ENCODE measurements around the gene FAM114A2.

The FAM114A2 gene

DNA sequence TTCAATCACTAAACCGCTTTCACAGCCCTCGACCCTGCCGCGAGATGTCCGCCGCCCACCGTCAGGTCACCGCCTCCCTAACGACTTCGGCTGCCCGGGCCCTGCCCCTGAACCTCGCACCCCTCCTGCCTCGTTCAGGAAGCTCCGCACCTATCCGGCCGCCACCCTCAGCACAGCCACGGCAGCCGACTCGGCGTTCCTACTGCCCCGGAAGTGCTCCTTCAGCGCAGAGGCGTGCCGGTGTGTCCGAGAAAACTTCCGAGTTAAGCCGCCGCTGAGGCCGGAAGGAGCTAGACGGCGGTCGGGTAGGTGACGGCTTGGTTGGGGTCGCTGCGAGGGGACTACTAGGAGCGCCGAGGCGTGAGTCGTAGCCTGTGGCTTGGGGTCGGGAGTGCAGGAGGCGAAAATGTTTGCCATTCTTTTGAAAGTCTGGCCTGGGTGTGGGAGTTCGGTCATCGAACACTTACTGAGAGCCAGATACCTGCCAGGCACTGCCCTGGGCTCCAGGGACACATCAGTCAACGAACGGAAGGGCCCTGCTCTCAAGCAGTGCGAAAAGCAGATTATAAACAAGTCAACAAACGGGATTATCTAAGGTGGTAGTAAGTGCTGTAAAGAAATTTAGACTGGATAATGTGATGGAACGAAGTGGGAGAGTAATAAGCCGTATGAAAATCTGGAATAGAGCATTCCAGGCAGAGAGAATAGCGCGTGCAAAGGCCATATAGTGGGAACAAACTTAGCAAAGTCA is at the start of gene FAM114A2, which contains the start of gene MFAP3:
Gene FAM114A2 (minus strand): TSS at position 204 of the 751 bp plus-strand sequence. CDS start 3,957 bp downstream, outside the sequence.
Gene MFAP3 (plus strand): TSS at position 261 of the 751 bp plus-strand sequence. CDS start 10,756 bp downstream, outside the sequence.
- Histone ChIP-seq H3K4me3 (ENCODE audit: low read depth, low read length) (peak within 1 kb of the TSS; percentile 55), H3K36me3 (ENCODE audit: control insufficient read depth in 2 of 2, insufficient read depth in 1 of 2, low read length in 2 of 2) (peaks cover 0 to 9% of the 10 kb centered on the region in 2 experiments; a peak in 1 of 3 replicates), H3K9me3 (ENCODE audit: control insufficient read depth, insufficient read depth, low read depth, low read length) (no peaks in the 10 kb centered on the region), H3K4me1 (ENCODE audit: control insufficient read depth, insufficient read depth, low read length) (peaks cover 7% of the 10 kb centered on the region), H3K27ac (ENCODE audit: extremely low read depth, low read depth, low read length) (peak within 1 kb of the TSS; percentile 65)
- POLR2A ChIA-PET = interaction anchor here (0.7 to 1.7 kb wide), 14 partner anchors 9 to 949 kb away, joined by 3 to 16 read pairs (median 4); partner anchors contain the start of gene GALNT10
- CTCF ChIA-PET = interaction anchor here (0.6 to 1.2 kb wide), 3 partner anchors 10 to 49 kb away, joined by 3 read pairs; no protein-coding TSS in a partner anchor
- TF ChIP-seq ZNF501 (tag by site-specific recombination; IDR thresholded peaks at IDR 0.05) (peak; percentile 98), ZNF629 (tag by site-specific recombination; IDR thresholded peaks at IDR 0.05) (peak; percentile 79), ZNF76 (tag by site-specific recombination; IDR thresholded peaks at IDR 0.05; ENCODE audit: borderline replicate concordance, low read depth) (no peak; the same call in 1 of the 2 replicates), ZNF785 (tag by site-specific recombination; IDR thresholded peaks at IDR 0.05) (no peak), ZNF707 (tag by site-specific recombination; IDR thresholded peaks at IDR 0.05) (no peak), ZNF600 (tag by site-specific recombination; IDR thresholded peaks at IDR 0.05) (peak; percentile 98), PRDM1 (tag by site-specific recombination; IDR thresholded peaks at IDR 0.05) (no peak), ZNF10 (tag by site-specific recombination; IDR thresholded peaks at IDR 0.05) (peak; percentile 21; the same call in 1 of the 2 replicates), ZBTB17 (tag by site-specific recombination; IDR thresholded peaks at IDR 0.05) (peak; percentile 100), ZIC2 (tag by site-specific recombination; IDR thresholded peaks at IDR 0.05) (no peak), ZNF174 (tag by site-specific recombination; IDR thresholded peaks at IDR 0.05) (no peak), KLF9 (tag by site-specific recombination; IDR thresholded peaks at IDR 0.05; ENCODE audit: low read depth) (peak; percentile 93), ZNF221 (tag by site-specific recombination; IDR thresholded peaks at IDR 0.05; ENCODE audit: borderline replicate concordance) (no peak), ZNF843 (tag by site-specific recombination; IDR thresholded peaks at IDR 0.05) (peak; percentile 61), HOXA7 (CRISPR knock-in tag; IDR thresholded peaks at IDR 0.05; ENCODE audit: borderline replicate concordance) (no peak)
- TF ChIP-seq, protein P1, sequence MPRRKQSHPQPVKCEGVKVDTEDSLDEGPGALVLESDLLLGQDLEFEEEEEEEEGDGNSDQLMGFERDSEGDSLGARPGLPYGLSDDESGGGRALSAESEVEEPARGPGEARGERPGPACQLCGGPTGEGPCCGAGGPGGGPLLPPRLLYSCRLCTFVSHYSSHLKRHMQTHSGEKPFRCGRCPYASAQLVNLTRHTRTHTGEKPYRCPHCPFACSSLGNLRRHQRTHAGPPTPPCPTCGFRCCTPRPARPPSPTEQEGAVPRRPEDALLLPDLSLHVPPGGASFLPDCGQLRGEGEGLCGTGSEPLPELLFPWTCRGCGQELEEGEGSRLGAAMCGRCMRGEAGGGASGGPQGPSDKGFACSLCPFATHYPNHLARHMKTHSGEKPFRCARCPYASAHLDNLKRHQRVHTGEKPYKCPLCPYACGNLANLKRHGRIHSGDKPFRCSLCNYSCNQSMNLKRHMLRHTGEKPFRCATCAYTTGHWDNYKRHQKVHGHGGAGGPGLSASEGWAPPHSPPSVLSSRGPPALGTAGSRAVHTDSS (tag by site-specific recombination; IDR thresholded peaks at IDR 0.05) = no peak
- TF ChIP-seq, protein P2, sequence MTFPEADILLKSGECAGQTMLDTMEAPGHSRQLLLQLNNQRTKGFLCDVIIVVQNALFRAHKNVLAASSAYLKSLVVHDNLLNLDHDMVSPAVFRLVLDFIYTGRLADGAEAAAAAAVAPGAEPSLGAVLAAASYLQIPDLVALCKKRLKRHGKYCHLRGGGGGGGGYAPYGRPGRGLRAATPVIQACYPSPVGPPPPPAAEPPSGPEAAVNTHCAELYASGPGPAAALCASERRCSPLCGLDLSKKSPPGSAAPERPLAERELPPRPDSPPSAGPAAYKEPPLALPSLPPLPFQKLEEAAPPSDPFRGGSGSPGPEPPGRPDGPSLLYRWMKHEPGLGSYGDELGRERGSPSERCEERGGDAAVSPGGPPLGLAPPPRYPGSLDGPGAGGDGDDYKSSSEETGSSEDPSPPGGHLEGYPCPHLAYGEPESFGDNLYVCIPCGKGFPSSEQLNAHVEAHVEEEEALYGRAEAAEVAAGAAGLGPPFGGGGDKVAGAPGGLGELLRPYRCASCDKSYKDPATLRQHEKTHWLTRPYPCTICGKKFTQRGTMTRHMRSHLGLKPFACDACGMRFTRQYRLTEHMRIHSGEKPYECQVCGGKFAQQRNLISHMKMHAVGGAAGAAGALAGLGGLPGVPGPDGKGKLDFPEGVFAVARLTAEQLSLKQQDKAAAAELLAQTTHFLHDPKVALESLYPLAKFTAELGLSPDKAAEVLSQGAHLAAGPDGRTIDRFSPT (tag by site-specific recombination; IDR thresholded peaks at IDR 0.05) = no peak
- TF ChIP-seq, protein P3, sequence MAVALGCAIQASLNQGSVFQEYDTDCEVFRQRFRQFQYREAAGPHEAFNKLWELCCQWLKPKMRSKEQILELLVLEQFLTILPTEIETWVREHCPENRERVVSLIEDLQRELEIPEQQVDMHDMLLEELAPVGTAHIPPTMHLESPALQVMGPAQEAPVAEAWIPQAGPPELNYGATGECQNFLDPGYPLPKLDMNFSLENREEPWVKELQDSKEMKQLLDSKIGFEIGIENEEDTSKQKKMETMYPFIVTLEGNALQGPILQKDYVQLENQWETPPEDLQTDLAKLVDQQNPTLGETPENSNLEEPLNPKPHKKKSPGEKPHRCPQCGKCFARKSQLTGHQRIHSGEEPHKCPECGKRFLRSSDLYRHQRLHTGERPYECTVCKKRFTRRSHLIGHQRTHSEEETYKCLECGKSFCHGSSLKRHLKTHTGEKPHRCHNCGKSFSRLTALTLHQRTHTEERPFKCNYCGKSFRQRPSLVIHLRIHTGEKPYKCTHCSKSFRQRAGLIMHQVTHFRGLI (tag by site-specific recombination; IDR thresholded peaks at IDR 0.05) = no peak
- TF ChIP-seq, protein P4, sequence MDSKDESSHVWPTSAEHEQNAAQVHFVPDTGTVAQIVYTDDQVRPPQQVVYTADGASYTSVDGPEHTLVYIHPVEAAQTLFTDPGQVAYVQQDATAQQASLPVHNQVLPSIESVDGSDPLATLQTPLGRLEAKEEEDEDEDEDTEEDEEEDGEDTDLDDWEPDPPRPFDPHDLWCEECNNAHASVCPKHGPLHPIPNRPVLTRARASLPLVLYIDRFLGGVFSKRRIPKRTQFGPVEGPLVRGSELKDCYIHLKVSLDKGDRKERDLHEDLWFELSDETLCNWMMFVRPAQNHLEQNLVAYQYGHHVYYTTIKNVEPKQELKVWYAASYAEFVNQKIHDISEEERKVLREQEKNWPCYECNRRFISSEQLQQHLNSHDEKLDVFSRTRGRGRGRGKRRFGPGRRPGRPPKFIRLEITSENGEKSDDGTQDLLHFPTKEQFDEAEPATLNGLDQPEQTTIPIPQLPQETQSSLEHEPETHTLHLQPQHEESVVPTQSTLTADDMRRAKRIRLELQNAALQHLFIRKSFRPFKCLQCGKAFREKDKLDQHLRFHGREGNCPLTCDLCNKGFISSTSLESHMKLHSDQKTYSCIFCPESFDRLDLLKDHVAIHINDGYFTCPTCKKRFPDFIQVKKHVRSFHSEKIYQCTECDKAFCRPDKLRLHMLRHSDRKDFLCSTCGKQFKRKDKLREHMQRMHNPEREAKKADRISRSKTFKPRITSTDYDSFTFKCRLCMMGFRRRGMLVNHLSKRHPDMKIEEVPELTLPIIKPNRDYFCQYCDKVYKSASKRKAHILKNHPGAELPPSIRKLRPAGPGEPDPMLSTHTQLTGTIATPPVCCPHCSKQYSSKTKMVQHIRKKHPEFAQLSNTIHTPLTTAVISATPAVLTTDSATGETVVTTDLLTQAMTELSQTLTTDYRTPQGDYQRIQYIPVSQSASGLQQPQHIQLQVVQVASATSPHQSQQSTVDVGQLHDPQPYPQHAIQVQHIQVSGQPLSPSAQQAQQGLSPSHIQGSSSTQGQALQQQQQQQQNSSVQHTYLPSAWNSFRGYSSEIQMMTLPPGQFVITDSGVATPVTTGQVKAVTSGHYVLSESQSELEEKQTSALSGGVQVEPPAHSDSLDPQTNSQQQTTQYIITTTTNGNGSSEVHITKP (tag by site-specific recombination; IDR thresholded peaks at IDR 0.05) = peak; percentile 95
- TF ChIP-seq, protein P5, sequence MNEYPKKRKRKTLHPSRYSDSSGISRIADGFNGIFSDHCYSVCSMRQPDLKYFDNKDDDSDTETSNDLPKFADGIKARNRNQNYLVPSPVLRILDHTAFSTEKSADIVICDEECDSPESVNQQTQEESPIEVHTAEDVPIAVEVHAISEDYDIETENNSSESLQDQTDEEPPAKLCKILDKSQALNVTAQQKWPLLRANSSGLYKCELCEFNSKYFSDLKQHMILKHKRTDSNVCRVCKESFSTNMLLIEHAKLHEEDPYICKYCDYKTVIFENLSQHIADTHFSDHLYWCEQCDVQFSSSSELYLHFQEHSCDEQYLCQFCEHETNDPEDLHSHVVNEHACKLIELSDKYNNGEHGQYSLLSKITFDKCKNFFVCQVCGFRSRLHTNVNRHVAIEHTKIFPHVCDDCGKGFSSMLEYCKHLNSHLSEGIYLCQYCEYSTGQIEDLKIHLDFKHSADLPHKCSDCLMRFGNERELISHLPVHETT (tag by site-specific recombination; IDR thresholded peaks at IDR 0.05) = peak; percentile 69
- TF ChIP-seq, protein P6, sequence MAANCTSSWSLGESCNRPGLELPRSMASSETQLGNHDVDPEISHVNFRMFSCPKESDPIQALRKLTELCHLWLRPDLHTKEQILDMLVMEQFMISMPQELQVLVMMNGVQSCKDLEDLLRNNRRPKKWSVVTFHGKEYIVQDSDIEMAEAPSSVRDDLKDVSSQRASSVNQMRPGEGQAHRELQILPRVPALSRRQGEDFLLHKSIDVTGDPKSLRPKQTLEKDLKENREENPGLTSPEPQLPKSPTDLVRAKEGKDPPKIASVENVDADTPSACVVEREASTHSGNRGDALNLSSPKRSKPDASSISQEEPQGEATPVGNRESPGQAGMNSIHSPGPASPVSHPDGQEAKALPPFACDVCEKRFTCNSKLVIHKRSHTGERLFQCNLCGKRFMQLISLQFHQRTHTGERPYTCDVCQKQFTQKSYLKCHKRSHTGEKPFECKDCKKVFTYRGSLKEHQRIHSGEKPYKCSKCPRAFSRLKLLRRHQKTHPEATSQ (tag by site-specific recombination; IDR thresholded peaks at IDR 0.05) = peak; percentile 15; the same call in 1 of the 2 replicates
- TF ChIP-seq, protein P7, sequence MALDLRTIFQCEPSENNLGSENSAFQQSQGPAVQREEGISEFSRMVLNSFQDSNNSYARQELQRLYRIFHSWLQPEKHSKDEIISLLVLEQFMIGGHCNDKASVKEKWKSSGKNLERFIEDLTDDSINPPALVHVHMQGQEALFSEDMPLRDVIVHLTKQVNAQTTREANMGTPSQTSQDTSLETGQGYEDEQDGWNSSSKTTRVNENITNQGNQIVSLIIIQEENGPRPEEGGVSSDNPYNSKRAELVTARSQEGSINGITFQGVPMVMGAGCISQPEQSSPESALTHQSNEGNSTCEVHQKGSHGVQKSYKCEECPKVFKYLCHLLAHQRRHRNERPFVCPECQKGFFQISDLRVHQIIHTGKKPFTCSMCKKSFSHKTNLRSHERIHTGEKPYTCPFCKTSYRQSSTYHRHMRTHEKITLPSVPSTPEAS (tag by site-specific recombination; IDR thresholded peaks at IDR 0.05) = no peak
